ENCODE results near the gene PIGZ.

The PIGZ gene

DNA sequence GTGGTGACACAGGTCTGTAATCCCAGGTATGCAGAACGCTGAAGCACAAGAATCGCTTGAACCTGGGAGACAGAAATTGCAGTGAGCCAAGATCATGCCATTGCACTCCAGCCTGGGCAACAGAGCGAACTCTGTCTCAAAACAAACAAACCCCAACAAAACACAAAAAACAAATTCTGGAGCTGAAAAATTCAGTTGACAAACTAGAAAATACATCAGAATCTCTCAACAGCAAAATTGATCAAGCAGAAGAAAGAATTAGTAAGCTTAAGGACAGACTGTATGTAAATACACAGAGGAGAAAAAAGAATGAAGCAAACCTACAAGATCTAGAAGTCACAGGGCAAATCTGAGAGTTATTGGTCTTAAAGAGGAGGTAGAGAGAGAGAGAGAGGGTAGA is 51.6 kb downstream of the PIGZ start:
- peaks cover 29% of the 10 kb centered on the region for H3K36me3 ChIP-seq (ENCODE audit: control insufficient read depth, insufficient read depth, low read length, severe bottlenecking)
- H3K4me1 ChIP-seq (ENCODE audit: control insufficient read depth, insufficient read depth, low read length) = no peaks in the 10 kb centered on the region
- no peaks in the 10 kb centered on the region for H3K27me3 ChIP-seq (replicated peaks; ENCODE audit: control insufficient read depth, insufficient read depth, low read length)
- H3K9ac ChIP-seq (ENCODE audit: low read length) = no peak overlapping the region
- H3K4me3 ChIP-seq (ENCODE audit: low read length) = no peak overlapping the region
- H3K9me3 ChIP-seq (ENCODE audit: control insufficient read depth, low read length) = no peaks in the 10 kb centered on the region
- no peak for DNase-seq (ENCODE audit: low read depth)

GRCh38 chr3:196916221-196916620 is 52.4 kb downstream of the PIGZ start:
- no peak for DNase-seq (ENCODE audit: low read depth)
- no peaks in the 10 kb centered on the region for H3K9me3 ChIP-seq (ENCODE audit: control insufficient read depth, low read length)
- H3K9ac ChIP-seq (ENCODE audit: low read length) = no peak overlapping the region
- H3K4me3 ChIP-seq (ENCODE audit: low read length) = no peak overlapping the region
- no peaks in the 10 kb centered on the region for H3K27me3 ChIP-seq (replicated peaks; ENCODE audit: control insufficient read depth, insufficient read depth, low read length)
- H3K4me1 ChIP-seq (ENCODE audit: control insufficient read depth, insufficient read depth, low read length) = no peaks in the 10 kb centered on the region
- H3K36me3 ChIP-seq (ENCODE audit: control insufficient read depth, insufficient read depth, low read length, severe bottlenecking) = peaks cover 23% of the 10 kb centered on the region

DNA sequence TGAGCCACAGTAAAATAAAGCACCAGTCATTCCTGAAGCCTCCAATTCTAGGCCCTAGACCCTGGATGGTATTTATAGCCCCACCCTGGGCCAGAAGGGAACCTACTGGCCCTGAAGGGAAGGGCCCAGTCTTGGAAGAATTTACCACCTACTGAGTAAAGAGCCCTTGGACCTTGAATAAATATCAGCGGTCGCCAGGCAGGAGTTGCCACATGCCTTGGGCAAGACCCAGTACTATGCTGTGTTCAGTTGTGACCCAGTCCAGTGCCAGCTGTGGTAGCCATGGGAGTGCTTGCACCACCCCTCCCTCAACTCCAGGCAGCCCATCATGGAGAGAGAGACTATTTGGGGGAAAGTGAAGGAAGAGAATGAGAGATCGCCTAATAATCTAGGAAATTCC is 53.3 kb downstream of the PIGZ start:
- Histone ChIP-seq H3K9ac (ENCODE audit: low read length) (no peak overlapping the region), H3K27me3 (replicated peaks; ENCODE audit: control insufficient read depth, insufficient read depth, low read length) (no peaks in the 10 kb centered on the region), H3K9me3 (ENCODE audit: control insufficient read depth, low read length) (no peaks in the 10 kb centered on the region), H3K36me3 (ENCODE audit: control insufficient read depth, insufficient read depth, low read length, severe bottlenecking) (peaks cover 23% of the 10 kb centered on the region), H3K4me3 (ENCODE audit: low read length) (no peak overlapping the region), H3K4me1 (ENCODE audit: control insufficient read depth, insufficient read depth, low read length) (no peaks in the 10 kb centered on the region)
- no peak for DNase-seq (ENCODE audit: low read depth)

DNA sequence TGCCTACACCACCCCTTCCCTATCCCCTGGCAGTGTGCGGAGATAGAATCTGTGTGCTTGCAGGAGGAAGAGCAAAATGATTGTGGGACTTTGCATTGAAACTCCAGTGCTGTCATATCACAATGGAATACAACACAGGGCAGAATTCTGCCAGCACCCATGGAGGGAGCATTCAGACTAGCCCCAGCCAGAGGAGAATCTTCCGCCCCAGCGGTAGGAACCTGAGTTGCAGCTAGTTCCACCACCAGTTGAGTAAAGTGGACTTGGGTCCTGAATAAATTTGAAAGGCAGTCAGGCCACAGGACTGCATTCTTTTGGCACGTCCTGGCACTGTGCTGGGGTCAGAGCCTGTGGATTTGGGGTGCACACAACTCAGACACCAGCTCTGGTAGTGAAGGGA is 53.8 kb downstream of the PIGZ start:
- no peaks in the 10 kb centered on the region for H3K4me1 ChIP-seq (ENCODE audit: control insufficient read depth, insufficient read depth, low read length)
- no peak overlapping the region for H3K4me3 ChIP-seq (ENCODE audit: low read length)
- H3K9me3 ChIP-seq (ENCODE audit: control insufficient read depth, low read length) = no peaks in the 10 kb centered on the region
- H3K9ac ChIP-seq (ENCODE audit: low read length) = no peak overlapping the region
- H3K27me3 ChIP-seq (replicated peaks; ENCODE audit: control insufficient read depth, insufficient read depth, low read length) = no peaks in the 10 kb centered on the region
- peaks cover 23% of the 10 kb centered on the region for H3K36me3 ChIP-seq (ENCODE audit: control insufficient read depth, insufficient read depth, low read length, severe bottlenecking)
- DNase-seq (ENCODE audit: low read depth) = no peak

DNA sequence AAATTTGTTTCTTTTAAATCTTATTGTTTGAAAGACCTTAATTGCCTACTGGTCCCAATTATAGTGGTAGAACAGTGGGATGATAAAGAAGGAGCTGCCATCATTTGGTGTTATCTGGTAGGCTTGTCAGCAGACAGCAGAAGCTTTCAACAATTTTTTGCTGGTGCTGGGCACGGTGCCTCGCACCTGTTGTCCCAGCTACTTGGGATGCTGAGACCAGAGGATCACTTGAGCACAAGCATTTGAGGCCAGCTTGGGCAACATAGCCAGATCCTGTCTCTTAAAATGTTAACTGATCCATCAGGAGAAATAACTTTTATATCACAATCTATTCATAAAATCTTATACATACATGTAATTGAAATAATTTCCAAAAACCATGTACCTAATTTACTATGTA is 64.9 kb downstream of the PIGZ start:
- Histone ChIP-seq H3K4me1 (ENCODE audit: control insufficient read depth, insufficient read depth, low read length) (no peaks in the 10 kb centered on the region), H3K9ac (ENCODE audit: low read length) (no peak overlapping the region), H3K27me3 (replicated peaks; ENCODE audit: control insufficient read depth, insufficient read depth, low read length) (no peaks in the 10 kb centered on the region), H3K4me3 (ENCODE audit: low read length) (no peak overlapping the region), H3K9me3 (ENCODE audit: control insufficient read depth, low read length) (no peaks in the 10 kb centered on the region), H3K36me3 (ENCODE audit: control insufficient read depth, insufficient read depth, low read length, severe bottlenecking) (peaks cover 80% of the 10 kb centered on the region)
- DNase-seq (ENCODE audit: low read depth) = no peak

GRCh38 chr3:196902296-196902695 is 66.3 kb downstream of the PIGZ start:
- H3K27me3 ChIP-seq (replicated peaks; ENCODE audit: control insufficient read depth, insufficient read depth, low read length) = no peaks in the 10 kb centered on the region
- H3K9ac ChIP-seq (ENCODE audit: low read length) = no peak overlapping the region
- no peaks in the 10 kb centered on the region for H3K4me1 ChIP-seq (ENCODE audit: control insufficient read depth, insufficient read depth, low read length)
- no peak overlapping the region for H3K4me3 ChIP-seq (ENCODE audit: low read length)
- H3K36me3 ChIP-seq (ENCODE audit: control insufficient read depth, insufficient read depth, low read length, severe bottlenecking) = peaks cover 74% of the 10 kb centered on the region
- no peak for DNase-seq (ENCODE audit: low read depth)
- no peaks in the 10 kb centered on the region for H3K9me3 ChIP-seq (ENCODE audit: control insufficient read depth, low read length)

- Histone ChIP-seq H3K36me3 (ENCODE audit: control insufficient read depth, insufficient read depth, low read length, severe bottlenecking) (peaks cover 72% of the 10 kb centered on the region), H3K4me1 (ENCODE audit: control insufficient read depth, insufficient read depth, low read length) (no peaks in the 10 kb centered on the region), H3K9ac (ENCODE audit: low read length) (no peak overlapping the region), H3K9me3 (ENCODE audit: control insufficient read depth, low read length) (no peaks in the 10 kb centered on the region), H3K4me3 (ENCODE audit: low read length) (no peak overlapping the region), H3K27me3 (replicated peaks; ENCODE audit: control insufficient read depth, insufficient read depth, low read length) (no peaks in the 10 kb centered on the region)
- no peak for DNase-seq (ENCODE audit: low read depth)
Observed at GRCh38 chr3:196901768-196902167, 66.9 kb downstream of the PIGZ start.
